Measurements from ENCODE around the gene SNTG2.
"Not testable (repeated sequence)": the region's sequence is repeated elsewhere in the genome, so short reads cannot be mapped to it uniquely, and the experiment has no call there.

- TF ChIP-seq CTCF (conservative IDR thresholded peaks at IDR 0.05 in 1 of 2, IDR thresholded peaks at IDR 0.05 in 1 of 2; ENCODE audit: low read depth in 1 of 2, low read length in 2 of 2); EZH2 (IDR thresholded peaks at IDR 0.05; ENCODE audit: low read length, missing control alignments): not testable (repeated sequence)
These were observed 439.5 kb downstream of the SNTG2 start for GRCh38 chr2:1390118-1390517.
